Erythroblast (primary cell): ENCODE results near the gene DAZAP1.

Source experiments
- DNase-seq, 2 experiments: peaks; one replicate each; lab custom pipeline; 2025; lab: John Stamatoyannopoulos, UW
- GATA1 ChIP-seq: IDR thresholded peaks from 2 replicates; pipeline ENCODE4 v1.6.1; 2011; ENCODE audit warnings: low read depth, mild to moderate bottlenecking, control low read depth, low read length, moderate library complexity
- POLR2A ChIP-seq: IDR thresholded peaks from 2 replicates; pipeline ENCODE4 v1.6.1; 2011; ENCODE audit warnings: mild to moderate bottlenecking, low read length

DAZAP1 gene

DNA sequence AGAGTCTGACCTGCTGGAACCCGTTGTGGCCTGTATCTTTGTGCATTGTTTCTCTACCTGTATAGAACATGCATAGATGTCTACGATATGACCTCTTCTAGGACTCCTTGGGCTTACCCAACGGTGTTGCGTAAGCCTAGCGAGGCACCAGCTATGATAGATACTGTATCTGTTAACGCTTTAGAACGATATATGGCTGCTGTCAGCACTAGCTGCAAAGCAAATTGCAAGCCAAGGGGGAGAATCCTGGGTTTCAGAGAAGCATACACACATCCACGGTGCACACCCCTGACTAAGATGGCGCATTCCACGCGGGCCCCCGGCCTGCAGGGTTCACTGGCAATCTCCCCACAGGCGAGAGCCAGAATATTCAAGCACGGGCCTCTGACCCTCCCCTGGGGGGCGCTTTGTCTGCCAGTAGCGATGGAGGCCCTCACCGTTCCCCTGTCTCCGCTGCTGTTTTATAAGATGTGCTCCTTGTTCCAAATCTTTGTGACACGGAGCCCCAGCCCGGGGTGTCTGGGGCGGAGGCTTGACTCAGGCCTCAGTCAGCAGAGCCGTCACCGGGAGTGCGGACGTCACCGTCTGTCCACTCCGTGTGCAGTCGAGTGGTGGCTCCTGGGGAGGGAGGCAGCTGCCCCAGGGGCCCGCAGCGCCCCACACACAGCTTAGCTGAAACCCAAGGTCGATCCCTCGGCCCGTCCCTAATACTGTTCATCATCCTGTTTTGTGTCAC lies 17.9 kb downstream of the DAZAP1 start:
- TF ChIP-seq POLR2A (no peak), GATA1 (no peak)
- no peak for DNase-seq

DNA sequence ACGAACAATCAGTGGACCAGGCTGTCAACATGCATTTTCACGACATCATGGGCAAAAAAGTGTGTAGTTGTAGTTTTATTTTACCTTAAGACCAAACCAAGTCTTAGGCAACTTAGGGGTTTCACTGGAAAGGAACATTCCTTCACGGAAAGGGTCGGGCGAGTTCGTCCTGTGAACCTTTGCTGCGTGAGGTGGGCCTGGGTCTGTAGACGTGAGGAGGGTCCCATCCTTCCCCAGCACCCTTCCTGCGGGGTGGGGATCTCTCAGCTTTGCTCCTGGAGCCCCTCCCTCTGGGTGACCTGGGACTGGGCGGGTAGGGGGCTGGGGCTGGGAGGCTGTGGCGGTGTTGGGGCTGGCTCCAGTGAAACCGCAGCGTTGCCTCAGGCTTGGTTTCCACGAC lies 18.5 kb downstream of the DAZAP1 start:
- TF ChIP-seq POLR2A (no peak), GATA1 (no peak)
- DNase-seq = no peak

DNA sequence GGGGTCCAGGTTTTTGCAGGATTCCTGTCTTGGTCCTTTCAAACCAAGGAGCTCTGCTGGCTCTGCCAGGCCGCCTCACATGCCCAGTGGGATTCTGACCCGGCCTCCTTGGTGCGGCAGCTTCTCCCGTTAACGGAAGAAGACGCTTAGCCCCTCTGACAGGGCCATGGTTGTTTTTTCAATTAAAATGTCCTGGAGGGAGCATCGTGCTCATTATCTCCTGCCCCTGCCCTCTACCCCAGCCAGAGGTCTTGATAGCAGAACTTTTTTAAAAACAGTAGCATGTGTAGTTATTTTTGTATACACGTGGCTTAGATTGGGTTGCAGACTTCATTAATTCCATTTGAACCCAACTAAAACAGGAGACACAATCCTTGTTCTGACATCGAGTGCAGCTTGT lies 19.4 kb downstream of the DAZAP1 start:
- TF ChIP-seq POLR2A (no peak), GATA1 (no peak)
- no peak for DNase-seq

DNA sequence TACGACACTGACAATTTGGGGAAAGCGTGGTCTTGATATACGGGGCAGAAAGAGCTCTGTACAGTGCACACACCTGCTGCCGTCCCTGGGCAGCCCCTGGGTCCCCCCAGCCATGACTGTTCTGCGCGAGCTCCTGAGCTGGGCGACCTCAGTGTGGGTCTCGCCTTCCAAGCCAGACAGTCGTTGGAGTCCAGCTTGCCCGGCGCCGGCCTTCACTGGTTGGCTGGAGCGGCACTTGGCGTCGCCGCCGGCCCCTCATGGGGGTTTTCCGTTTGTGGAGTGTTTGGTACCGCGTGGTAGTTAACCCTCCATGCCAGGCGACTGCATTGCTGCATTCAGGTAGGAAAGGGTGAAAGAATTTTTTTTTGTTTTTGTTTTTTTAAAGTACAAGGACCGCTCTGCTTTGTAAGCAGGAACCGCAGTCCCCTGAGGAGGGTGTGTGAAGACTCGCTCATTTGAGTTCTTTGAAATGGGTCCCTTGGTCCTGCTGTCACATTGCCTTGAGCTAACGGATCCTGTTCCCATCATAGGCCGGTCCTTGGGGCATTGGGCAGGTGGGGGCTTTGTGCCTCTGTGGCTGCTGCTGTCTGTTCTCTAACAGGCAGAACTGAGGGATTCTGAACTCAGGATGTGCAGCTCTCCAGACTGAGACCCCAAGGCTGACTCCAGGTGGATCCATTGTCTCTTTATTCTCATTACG lies 20.0 kb downstream of the DAZAP1 start:
- TF ChIP-seq GATA1 = no peak
- TF ChIP-seq POLR2A = no peak
- no peak for DNase-seq

DNA sequence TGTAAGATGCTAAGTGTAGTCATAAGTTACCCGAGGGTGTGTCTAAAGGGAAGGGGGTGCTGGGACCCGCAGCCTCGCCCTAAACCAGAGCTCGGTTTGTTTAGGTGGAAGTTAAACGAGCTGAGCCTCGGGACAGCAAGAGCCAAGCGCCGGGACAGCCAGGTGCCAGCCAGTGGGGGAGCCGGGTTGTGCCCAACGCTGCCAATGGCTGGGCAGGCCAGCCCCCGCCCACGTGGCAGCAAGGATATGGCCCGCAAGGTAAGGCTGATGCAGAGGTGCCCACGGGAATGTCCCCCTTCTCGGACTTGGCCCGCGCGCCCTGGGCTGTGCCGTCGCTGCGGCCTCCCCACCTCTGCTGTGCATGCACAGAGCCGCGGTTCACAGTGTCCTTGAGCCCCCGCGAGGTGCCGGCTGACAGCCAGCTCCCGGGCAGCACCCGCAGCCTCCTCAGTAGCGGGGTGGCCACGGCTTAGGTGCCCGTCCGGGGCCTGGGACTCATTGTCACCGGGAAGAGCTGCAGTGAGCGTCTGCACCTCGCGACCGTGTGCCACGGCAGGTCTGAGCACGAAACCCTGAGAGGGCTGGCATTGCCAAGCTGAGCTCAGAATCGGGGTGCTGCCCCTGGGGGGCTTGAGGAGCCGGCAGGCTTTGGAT lies 21.5 kb downstream of the DAZAP1 start:
- DNase-seq = no peak
- TF ChIP-seq POLR2A = no peak

DNA sequence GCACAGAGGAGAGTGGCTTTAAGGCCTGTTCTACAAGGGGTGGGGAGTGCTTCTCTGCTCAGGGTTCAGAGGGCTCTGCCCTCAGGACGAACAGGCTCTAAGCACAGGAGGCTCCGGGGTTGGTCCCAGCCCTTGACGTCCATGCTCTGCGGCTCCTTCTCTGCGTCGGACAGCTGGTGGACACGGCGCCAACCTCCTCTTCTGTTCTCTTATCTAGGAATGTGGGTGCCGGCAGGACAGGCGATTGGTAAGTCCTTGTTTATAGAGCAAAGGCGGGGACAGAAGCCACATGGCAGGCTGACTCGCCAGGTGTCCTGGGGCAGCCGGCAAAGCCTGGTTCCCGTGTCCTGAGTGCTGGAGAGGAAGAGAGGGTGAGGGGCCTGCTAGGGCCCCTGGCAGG lies 22.4 kb downstream of the DAZAP1 start:
- DNase-seq = no peak
- TF ChIP-seq POLR2A = no peak
- no peak for TF ChIP-seq GATA1

DNA sequence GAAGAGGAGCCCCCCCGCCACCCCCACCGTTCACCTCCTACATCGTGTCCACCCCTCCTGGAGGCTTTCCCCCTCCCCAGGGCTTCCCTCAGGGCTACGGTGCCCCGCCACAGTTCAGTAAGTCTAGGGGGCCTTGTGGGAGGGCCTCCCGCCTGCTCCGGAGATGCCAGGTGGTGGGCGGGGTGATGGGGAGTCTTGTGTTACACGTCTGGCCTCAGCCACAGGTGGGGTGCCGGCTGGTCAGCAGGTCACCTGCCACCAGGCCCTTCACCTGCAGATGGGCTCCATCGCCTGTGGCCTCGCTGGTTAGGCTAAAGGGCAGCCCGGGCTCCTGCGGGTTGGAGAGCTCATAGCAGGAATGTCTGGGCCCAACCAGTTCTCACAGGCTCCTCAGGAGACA lies 22.9 kb downstream of the DAZAP1 start:
- DNase-seq = no peak
- TF ChIP-seq GATA1 (no peak), POLR2A (no peak)

DNA sequence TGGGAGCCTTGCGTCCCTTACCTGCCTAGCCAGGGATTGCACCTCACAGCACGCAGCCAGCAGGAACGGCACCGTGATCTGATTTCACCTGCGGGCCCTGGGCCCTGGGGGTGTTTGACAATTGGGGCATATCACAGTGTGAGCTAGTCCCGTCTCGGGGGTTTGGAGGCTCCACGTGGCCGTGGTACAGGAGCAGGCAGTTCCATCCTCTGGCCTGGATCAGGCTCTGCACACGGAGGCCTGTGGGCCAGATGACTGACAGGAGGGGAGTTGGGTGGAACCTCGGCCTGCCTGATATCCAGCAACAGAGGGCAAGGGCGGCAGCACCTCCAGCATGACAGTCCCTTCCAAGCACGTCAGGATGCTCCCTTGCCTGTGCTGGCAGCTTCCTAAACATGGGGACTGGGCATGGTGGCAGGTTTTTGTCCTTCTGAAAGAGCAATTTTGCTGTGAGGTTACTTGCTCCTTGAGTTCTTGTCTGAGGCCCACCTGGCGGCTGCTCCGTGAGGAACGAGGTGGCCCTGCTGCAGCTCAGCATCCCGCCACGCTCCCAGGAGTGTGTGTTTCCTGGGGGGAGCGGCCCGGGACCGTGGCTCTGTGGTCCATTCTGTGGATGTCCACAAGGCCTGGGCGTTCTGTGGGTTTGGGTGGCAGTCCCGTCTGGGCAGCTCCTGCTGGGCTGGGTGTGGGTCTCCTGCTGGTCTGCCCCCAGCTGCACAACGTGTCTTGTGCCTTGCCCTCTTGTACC lies 24.5 kb downstream of the DAZAP1 start:
- no peak for DNase-seq
- TF ChIP-seq POLR2A (no peak), GATA1 (no peak)

DNA sequence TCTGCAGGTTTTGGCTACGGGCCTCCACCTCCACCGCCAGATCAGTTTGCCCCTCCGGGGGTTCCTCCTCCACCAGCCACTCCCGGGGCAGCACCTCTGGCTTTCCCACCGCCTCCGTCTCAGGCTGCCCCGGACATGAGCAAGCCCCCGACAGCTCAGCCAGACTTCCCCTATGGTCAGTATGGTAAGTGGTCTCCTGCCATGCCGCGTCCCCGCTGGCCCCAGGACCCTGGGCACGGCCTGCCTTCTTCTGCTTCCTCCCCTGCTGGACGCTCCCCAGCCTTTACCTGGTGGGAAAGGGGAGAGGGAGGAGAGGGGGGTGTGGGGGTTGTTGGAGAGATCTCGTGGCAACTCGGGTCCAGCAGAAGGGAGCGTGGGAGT lies 25.1 kb downstream of the DAZAP1 start:
- DNase-seq = no peak
- no peak for TF ChIP-seq GATA1
- TF ChIP-seq POLR2A = no peak

DNA sequence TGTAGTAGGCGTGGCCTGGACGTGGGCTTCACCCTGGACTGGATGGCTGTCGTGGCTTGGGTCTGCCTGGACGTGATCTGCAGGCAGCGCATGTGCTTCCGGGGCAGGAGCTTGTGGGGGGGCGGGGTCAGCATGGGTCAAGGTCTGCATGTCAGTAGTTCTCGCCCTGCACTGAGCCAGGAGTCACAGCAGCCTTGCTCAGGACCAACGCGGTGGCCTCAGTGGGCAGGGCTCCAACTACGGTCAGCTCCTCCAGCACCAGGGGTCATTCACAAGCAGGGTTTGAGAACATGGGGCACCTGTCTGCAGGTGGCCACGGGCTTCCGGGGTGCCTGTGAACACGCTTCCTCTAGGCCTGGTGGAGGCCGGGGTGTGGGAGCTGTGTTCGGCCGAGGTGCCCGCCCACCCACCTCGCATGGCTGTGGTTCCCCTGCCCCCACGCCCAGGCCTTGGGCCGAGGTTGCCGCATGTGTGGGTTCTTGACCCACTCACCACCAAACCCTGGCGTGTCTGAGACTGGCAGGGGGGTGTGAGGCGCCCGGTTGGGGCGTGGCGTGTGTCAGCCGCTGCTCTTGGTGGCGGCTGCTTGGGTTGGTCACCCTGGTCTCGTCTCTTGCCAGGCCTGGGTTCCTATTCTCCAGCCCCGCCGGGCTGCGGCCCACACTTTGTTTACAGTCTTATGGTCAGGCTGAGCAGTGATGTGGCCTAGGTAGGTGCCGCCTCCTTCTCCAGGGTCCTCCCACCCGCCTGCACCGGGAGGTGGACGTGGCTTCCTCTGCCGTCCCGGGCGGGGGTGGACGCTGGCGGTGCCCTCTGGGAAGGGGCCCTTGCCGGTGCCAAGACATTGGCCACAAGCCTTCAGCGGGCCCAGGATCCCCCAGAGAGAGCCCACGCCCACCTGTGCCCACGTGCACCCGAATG lies 26.0 kb downstream of the DAZAP1 start:
- TF ChIP-seq POLR2A (no peak), GATA1 (no peak)
- DNase-seq = no peak

DNA sequence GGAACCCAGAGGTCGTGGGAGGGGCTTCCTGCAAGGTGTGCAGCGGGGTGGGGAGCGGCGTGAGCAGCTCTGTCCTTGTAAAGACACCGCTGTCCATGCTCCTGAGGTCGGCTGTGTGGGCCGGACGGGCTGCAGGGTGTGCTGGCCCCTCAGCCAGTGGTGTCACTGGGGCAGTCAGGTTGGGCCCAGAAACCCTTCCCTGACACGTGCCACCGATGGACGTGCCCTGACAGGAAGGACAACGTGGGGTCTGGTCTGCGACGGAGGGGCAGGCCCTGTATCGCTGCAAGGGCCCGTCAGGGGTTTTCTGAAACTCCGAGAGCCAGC lies 26.6 kb downstream of the DAZAP1 start:
- TF ChIP-seq GATA1 = no peak
- TF ChIP-seq POLR2A = no peak
- no peak for DNase-seq

DNA sequence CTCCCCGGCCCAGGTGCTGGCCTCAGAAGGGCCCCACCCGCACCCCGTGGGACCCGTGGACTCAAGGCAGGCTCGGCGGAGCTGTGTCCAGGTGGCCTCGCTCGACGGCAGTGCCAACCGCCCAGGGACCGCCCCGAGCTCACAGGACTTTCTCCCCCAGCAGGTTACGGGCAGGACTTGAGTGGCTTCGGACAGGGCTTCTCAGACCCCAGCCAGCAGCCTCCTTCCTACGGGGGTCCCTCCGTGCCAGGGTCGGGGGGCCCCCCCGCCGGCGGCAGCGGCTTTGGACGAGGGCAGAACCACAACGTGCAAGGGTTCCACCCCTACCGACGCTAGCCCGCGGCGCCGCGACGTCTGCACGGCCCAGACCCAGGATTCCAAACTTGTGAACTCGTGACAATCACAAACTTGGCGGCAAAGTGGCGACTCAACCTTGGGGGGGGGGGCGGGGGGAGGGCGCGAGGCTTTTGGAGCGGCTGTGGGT lies 27.2 kb downstream of the DAZAP1 start:
- DNase-seq = no peak
- no peak for TF ChIP-seq GATA1
- TF ChIP-seq POLR2A = no peak
